ENCODE results near the gene MYO10.

- TF ChIP-seq EZH2phosphoT487 (IDR thresholded peaks at IDR 0.05; ENCODE audit: unreplicated experiment) = no peak
- no peak for TF ChIP-seq CREB1 (CRISPR knock-in tag; IDR thresholded peaks at IDR 0.05; ENCODE audit: low read depth)
- no peak for TF ChIP-seq CTCF (conservative IDR thresholded peaks at IDR 0.05; ENCODE audit: low read depth in 2 of 2)
- no peak for TF ChIP-seq EZH2 (IDR thresholded peaks at IDR 0.05; ENCODE audit: low read depth, unreplicated experiment)
Observed at GRCh38 chr5:16618138-16618897, 317.8 kb downstream of the MYO10 start.

All from GM23338 (cell line).